PC-3 (cell line): ENCODE measurements around the gene TENM4. TPM values are rescaled to one million over a fixed set of nuclear protein-coding genes. Genes with fewer than 3 reads are reported as not detected.

Experiments
- ATAC-seq: fragments of 200-7000 bp; cut with Tn5 transposase; 2 replicates; pipeline ENCODE4 v1.9.1; 2020; ENCODE audit warnings: mild to moderate bottlenecking, moderate library complexity
- BruUV-seq: library from RNA; stranded (reverse); fragments of 400-500 nt; replicated peaks from 2 replicates; lab custom pipeline; 2021; lab: Mats Ljungman, UMichigan
- CTCF ChIA-PET: fragments of 300-600 bp; sonication (Branson Sonifier 250); formaldehyde crosslinking; loops from one replicate; lab custom pipeline; 2022; ENCODE audit warnings: antibody characterized with exemption; lab: Charles Lee
- POLR2A ChIA-PET: fragments of 300-600 bp; sonication (Branson Sonifier 250); formaldehyde crosslinking; loops from one replicate; lab custom pipeline; 2022; ENCODE audit warnings: antibody characterized with exemption; ENCODE audit not compliant: unreplicated experiment; lab: Charles Lee
- DNase-seq: peaks from one replicate; pipeline ENCODE4 v3.0.0-alpha.2; 2015
- H2AFZ ChIP-seq: fragments of 300-600 bp; sonication (generic); 2 replicates; pipeline ENCODE4 v1.6.0; 2016; ENCODE audit warnings: antibody characterized with exemption, low read length
- H3F3A ChIP-seq: fragments of 300-600 bp; sonication (generic); one replicate; pipeline ENCODE4 v1.6.0; 2017; ENCODE audit warnings: antibody characterized with exemption, low read length, control low read depth, mild to moderate bottlenecking; ENCODE audit not compliant: unreplicated experiment
- H3K27ac ChIP-seq: fragments of 300-600 bp; sonication (generic); 2 replicates; pipeline ENCODE4 v1.5.1; 2016; ENCODE audit warnings: mild to moderate bottlenecking, low read length
- H3K27me3 ChIP-seq: fragments of 300-600 bp; sonication (generic); 2 replicates; pipeline ENCODE4 v1.6.1; 2016; ENCODE audit warnings: low read length, mixed read lengths
- H3K36me3 ChIP-seq: fragments of 300-600 bp; sonication (generic); 2 replicates; pipeline ENCODE4 v1.6.1; 2016; ENCODE audit warnings: low read depth, mixed run types, low read length, mixed read lengths
- H3K4me1 ChIP-seq: fragments of 300-600 bp; sonication (generic); 2 replicates; pipeline ENCODE4 v1.5.1; 2016; ENCODE audit warnings: low read length; ENCODE audit not compliant: insufficient read depth
- H3K4me2 ChIP-seq: fragments of 300-600 bp; sonication (generic); 2 replicates; pipeline ENCODE4 v1.6.0; 2016; ENCODE audit warnings: low read length
- H3K4me3 ChIP-seq: fragments of 300-600 bp; sonication (generic); 2 replicates; pipeline ENCODE4 v1.5.1; 2016; ENCODE audit warnings: mild to moderate bottlenecking, low read length, mixed read lengths
- H3K79me2 ChIP-seq: fragments of 300-600 bp; sonication (generic); 2 replicates; pipeline ENCODE4 v1.6.1; 2017; ENCODE audit warnings: low read length, mixed read lengths
- H3K9ac ChIP-seq: fragments of 300-600 bp; sonication (generic); 2 replicates; pipeline ENCODE4 v1.6.0; 2016; ENCODE audit warnings: mild to moderate bottlenecking, low read length
- H3K9me2 ChIP-seq: fragments of 300-600 bp; sonication (generic); replicated peaks from 2 replicates; pipeline ENCODE4 v1.6.1; 2016; ENCODE audit warnings: mixed run types, low read length, mixed read lengths
- H3K9me3 ChIP-seq: fragments of 300-600 bp; sonication (generic); 2 replicates; pipeline ENCODE4 v1.6.1; 2016; ENCODE audit warnings: low read length, mixed read lengths
- H4K20me1 ChIP-seq: fragments of 300-600 bp; sonication (generic); 2 replicates; pipeline ENCODE4 v1.6.1; 2016; ENCODE audit warnings: low read length, mixed read lengths
- EZH2 ChIP-seq: fragments of 300-600 bp; sonication (generic); IDR thresholded peaks from one replicate; pipeline ENCODE4 v1.6.1; 2017; ENCODE audit warnings: antibody characterized with exemption, mild to moderate bottlenecking, low read length; ENCODE audit not compliant: unreplicated experiment
- EZH2phosphoT487 ChIP-seq: fragments of 300-600 bp; sonication (generic); IDR thresholded peaks from 2 replicates; pipeline ENCODE4 v1.6.1; 2018; ENCODE audit warnings: mild to moderate bottlenecking, antibody characterized with exemption, low read length, borderline replicate concordance
- intact Hi-C: fragments of 100-400 bp; cut with micrococcal nuclease; formaldehyde crosslinking; loops from 2 replicates; pipeline ENCODE4 v1.9.0; 2023
- total RNA-seq: library from RNA; depleted of rRNA; stranded (reverse); fragments of >200 nt; gene quantifications from 2 replicates; pipeline ENCODE4 v1.2.3, GENCODE V29; 2014
- TF ChIP-seq, protein P1 (sequence below): fragments of 300-600 bp; sonication (generic); conservative IDR thresholded peaks from 2 replicates; pipeline ENCODE4 v1.5.1; 2017; ENCODE audit warnings: antibody characterized with exemption, low read depth, mild to moderate bottlenecking, low read length

The TENM4 gene
- total RNA-seq, 1 experiment from 2014 or later = 19.7 TPM

DNA sequence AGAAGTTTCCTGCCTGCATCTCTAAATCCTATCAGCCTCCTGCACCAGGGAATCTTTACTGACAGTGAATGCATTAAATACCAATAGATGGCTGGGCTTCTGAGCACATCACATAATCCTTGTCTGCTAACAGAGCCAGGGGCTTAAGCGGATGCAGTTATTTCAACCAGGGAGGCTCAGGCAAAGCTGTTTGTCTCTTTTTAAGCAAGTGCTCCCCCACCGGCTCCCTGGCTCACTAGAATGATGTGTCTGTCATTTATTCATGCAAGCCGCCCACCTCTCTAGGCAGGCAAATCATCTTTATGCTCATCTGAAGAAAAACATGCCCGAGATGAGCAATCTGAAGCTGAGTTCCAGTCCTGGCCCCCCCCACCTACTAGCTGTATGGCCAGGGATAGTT lies 182.3 kb downstream of the TENM4 start:
- H3K27me3 ChIP-seq = peaks cover 64% of the 10 kb centered on the region
- BruUV-seq = no TSS peak
- intact Hi-C loops = no loop called here
- ChIA-PET CTCF (no interaction called here), POLR2A (no interaction called here)
- DNase-seq (no peak), ATAC-seq (no peak)
- no peak overlapping the region for H3K9ac ChIP-seq
- no peak overlapping the region for H2AFZ ChIP-seq
- TF ChIP-seq, protein P1, sequence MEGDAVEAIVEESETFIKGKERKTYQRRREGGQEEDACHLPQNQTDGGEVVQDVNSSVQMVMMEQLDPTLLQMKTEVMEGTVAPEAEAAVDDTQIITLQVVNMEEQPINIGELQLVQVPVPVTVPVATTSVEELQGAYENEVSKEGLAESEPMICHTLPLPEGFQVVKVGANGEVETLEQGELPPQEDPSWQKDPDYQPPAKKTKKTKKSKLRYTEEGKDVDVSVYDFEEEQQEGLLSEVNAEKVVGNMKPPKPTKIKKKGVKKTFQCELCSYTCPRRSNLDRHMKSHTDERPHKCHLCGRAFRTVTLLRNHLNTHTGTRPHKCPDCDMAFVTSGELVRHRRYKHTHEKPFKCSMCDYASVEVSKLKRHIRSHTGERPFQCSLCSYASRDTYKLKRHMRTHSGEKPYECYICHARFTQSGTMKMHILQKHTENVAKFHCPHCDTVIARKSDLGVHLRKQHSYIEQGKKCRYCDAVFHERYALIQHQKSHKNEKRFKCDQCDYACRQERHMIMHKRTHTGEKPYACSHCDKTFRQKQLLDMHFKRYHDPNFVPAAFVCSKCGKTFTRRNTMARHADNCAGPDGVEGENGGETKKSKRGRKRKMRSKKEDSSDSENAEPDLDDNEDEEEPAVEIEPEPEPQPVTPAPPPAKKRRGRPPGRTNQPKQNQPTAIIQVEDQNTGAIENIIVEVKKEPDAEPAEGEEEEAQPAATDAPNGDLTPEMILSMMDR = no peak
- TF ChIP-seq EZH2 = no peak
- TF ChIP-seq EZH2phosphoT487 = no peak
- H3K4me1 ChIP-seq = no peaks in the 10 kb centered on the region
- H3K36me3 ChIP-seq = no peaks in the 10 kb centered on the region
- no peak overlapping the region for H3K27ac ChIP-seq
- H3K4me2 ChIP-seq = no peak overlapping the region
- no peaks in the 10 kb centered on the region for H3K9me3 ChIP-seq
- H3K79me2 ChIP-seq = no peaks in the 10 kb centered on the region
- no peak overlapping the region for H3K4me3 ChIP-seq
- H3F3A ChIP-seq = no peaks in the 10 kb centered on the region
- H3K9me2 ChIP-seq = no peaks in the 10 kb centered on the region
- no peaks in the 10 kb centered on the region for H4K20me1 ChIP-seq

DNA sequence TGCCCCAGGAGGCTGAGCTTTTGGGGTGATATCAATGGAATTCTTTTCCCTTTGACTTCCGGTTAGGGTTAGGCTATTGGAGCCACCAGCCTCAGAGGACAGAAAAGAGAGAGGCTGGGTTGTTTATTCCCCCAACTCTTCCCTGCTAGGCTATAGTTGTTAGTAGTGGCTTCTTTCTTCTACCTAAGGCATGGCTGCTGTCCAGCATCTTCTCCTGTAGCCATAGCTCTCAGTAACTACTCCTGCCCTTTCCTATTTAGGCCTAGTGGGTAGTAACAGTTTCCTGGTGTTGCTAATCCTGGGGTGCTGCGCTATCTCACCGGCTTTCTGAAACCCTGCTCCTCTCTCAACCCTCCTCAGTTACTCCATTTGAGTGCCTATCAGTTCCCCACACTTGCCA lies 184.9 kb downstream of the TENM4 start:
- POLR2A ChIA-PET = no interaction called here
- H3K9me3 ChIP-seq = no peaks in the 10 kb centered on the region
- ATAC-seq = no peak
- H3K9ac ChIP-seq = no peak overlapping the region
- CTCF ChIA-PET = no interaction called here
- no peaks in the 10 kb centered on the region for H3K36me3 ChIP-seq
- DNase-seq = no peak
- H2AFZ ChIP-seq = no peak overlapping the region
- H3K27me3 ChIP-seq = peaks cover 62% of the 10 kb centered on the region
- no peaks in the 10 kb centered on the region for H3K9me2 ChIP-seq
- no peaks in the 10 kb centered on the region for H3F3A ChIP-seq
- H3K4me2 ChIP-seq = no peak overlapping the region
- intact Hi-C loops = no loop called here
- no peak overlapping the region for H3K4me3 ChIP-seq
- TF ChIP-seq EZH2 (no peak), EZH2phosphoT487 (no peak)
- TF ChIP-seq, protein P1 = no peak
- no peaks in the 10 kb centered on the region for H3K4me1 ChIP-seq
- no TSS peak for BruUV-seq
- no peaks in the 10 kb centered on the region for H3K79me2 ChIP-seq
- no peak overlapping the region for H3K27ac ChIP-seq
- H4K20me1 ChIP-seq = no peaks in the 10 kb centered on the region

DNA sequence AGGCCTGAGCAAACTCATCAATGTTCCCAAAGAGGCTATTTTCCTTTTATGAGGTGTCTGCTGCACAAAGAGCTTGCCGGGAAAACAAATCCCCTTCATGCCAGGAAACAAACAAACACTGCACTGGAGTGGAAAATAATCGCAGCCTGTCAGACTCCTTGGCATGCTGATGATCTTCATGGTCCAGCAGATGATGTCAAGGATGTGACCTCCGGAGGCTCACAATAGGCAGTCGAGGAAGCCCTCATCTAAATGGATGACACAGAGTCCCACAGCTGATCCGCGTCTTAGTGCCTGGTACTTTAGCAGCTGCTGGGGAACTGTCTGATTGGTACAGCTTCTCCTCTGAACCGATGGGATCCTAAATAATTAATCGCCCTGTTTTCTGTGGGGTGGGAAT lies 187.6 kb downstream of the TENM4 start:
- CTCF ChIA-PET = no interaction called here
- intact Hi-C loops = no loop called here
- Histone ChIP-seq H3K4me3 (no peak overlapping the region), H3K79me2 (no peaks in the 10 kb centered on the region), H2AFZ (no peak overlapping the region), H3K27ac (no peak overlapping the region), H3F3A (no peaks in the 10 kb centered on the region), H3K4me2 (no peak overlapping the region), H3K27me3 (peaks cover 55% of the 10 kb centered on the region), H4K20me1 (no peaks in the 10 kb centered on the region), H3K9me3 (no peaks in the 10 kb centered on the region), H3K36me3 (no peaks in the 10 kb centered on the region), H3K9ac (no peak overlapping the region), H3K9me2 (no peaks in the 10 kb centered on the region), H3K4me1 (no peaks in the 10 kb centered on the region)
- DNase-seq = no peak
- no TSS peak for BruUV-seq
- no peak for ATAC-seq
- POLR2A ChIA-PET = no interaction called here
- TF ChIP-seq, protein P1 = no peak
- no peak for TF ChIP-seq EZH2
- TF ChIP-seq EZH2phosphoT487 = no peak
